Endothelial cell of umbilical vein (primary cell): Measurements from ENCODE around the gene HSPA12A.

Experiments
- EZH2 ChIP-seq: IDR thresholded peaks from 2 replicates; pipeline ENCODE4 v1.6.1; 2012; ENCODE audit warnings: borderline replicate concordance, low read depth, mild to moderate bottlenecking, moderate library complexity, low read length, inconsistent platforms; ENCODE audit not compliant: severe bottlenecking
- GATA2 ChIP-seq: IDR thresholded peaks from 2 replicates; pipeline ENCODE4 v1.7.0; 2011; ENCODE audit warnings: low read depth, mild to moderate bottlenecking, moderate library complexity, mixed read lengths, low read length; ENCODE audit not compliant: insufficient read length, insufficient read depth
- JUN ChIP-seq: IDR thresholded peaks from 2 replicates; pipeline ENCODE4 v1.6.1; 2011; ENCODE audit warnings: borderline replicate concordance, low read depth; ENCODE audit not compliant: insufficient read length, insufficient read depth
- POLR2A ChIP-seq: IDR thresholded peaks from 2 replicates; pipeline ENCODE4 v1.6.1; 2012; ENCODE audit warnings: low read depth, mild to moderate bottlenecking, control low read depth, low read length
- POLR2AphosphoS5 ChIP-seq: IDR thresholded peaks from 2 replicates; pipeline ENCODE4 v1.6.1; 2012; ENCODE audit warnings: low read depth, mild to moderate bottlenecking, control low read depth, low read length, moderate library complexity; ENCODE audit not compliant: insufficient read depth
- TF ChIP-seq, protein P1 (sequence below), 2 donors: IDR thresholded peaks; 1 replicate in 1 of 2; 2 replicates in 1 of 2; pipeline ENCODE4 v1.5.1; 2011; ENCODE audit warnings: low read length in 2 of 2, mild to moderate bottlenecking in 2 of 2, moderate library complexity in 2 of 2, control low read depth in 1 of 2, inconsistent platforms in 1 of 2, low read depth in 1 of 2; ENCODE audit not compliant: insufficient read depth in 1 of 2; ENCODE audit errors: extremely low read depth in 1 of 2
- TF ChIP-seq, protein P2 (sequence below): IDR thresholded peaks from 2 replicates; pipeline ENCODE4 v1.6.1; 2011; ENCODE audit not compliant: insufficient read depth, insufficient read length

DNA sequence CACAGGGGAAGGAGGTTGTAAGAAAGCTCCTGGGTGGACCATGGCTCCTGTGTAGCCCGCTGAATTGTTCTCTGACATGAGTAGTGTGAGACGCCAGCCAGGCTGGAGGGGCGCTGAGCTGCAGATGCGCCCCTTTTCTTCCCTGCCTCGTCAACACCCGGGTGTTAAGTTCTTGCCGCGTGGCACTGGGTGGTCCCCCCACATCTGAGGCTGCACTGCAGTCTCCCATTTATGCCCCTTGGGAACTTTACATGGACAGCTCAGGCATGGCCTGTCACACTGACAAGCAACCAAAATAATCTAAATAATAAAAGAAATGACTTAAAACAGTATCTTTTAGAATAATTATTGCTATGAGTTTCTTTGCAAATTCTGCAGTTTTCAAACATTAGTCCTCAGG is 34.6 kb upstream of the HSPA12A start:
- TF ChIP-seq, protein P1, sequence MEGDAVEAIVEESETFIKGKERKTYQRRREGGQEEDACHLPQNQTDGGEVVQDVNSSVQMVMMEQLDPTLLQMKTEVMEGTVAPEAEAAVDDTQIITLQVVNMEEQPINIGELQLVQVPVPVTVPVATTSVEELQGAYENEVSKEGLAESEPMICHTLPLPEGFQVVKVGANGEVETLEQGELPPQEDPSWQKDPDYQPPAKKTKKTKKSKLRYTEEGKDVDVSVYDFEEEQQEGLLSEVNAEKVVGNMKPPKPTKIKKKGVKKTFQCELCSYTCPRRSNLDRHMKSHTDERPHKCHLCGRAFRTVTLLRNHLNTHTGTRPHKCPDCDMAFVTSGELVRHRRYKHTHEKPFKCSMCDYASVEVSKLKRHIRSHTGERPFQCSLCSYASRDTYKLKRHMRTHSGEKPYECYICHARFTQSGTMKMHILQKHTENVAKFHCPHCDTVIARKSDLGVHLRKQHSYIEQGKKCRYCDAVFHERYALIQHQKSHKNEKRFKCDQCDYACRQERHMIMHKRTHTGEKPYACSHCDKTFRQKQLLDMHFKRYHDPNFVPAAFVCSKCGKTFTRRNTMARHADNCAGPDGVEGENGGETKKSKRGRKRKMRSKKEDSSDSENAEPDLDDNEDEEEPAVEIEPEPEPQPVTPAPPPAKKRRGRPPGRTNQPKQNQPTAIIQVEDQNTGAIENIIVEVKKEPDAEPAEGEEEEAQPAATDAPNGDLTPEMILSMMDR (IDR thresholded peaks at IDR 0.05; ENCODE audit: extremely low read depth in 1 of 2, insufficient read depth in 1 of 2, low read depth in 1 of 2, low read length in 2 of 2), result no peak
- TF ChIP-seq EZH2, result no peak
- TF ChIP-seq, protein P2, sequence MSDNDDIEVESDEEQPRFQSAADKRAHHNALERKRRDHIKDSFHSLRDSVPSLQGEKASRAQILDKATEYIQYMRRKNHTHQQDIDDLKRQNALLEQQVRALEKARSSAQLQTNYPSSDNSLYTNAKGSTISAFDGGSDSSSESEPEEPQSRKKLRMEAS, result no peak
- TF ChIP-seq POLR2A, result no peak
- TF ChIP-seq JUN, result no peak
- no peak for TF ChIP-seq POLR2AphosphoS5
- no peak for TF ChIP-seq GATA2
